PC-3 (cell line): ENCODE measurements around the gene SLC9A9.

Experiments used
- CTCF ChIP-seq: fragments of 300-600 bp; sonication (generic); conservative IDR thresholded peaks from 2 replicates; pipeline ENCODE4 v1.5.1; 2017; ENCODE audit warnings: antibody characterized with exemption, low read depth, mild to moderate bottlenecking, low read length
- EZH2 ChIP-seq: fragments of 300-600 bp; sonication (generic); IDR thresholded peaks from one replicate; pipeline ENCODE4 v1.6.1; 2017; ENCODE audit warnings: antibody characterized with exemption, mild to moderate bottlenecking, low read length; ENCODE audit not compliant: unreplicated experiment
- EZH2phosphoT487 ChIP-seq: fragments of 300-600 bp; sonication (generic); IDR thresholded peaks from 2 replicates; pipeline ENCODE4 v1.6.1; 2018; ENCODE audit warnings: mild to moderate bottlenecking, antibody characterized with exemption, low read length, borderline replicate concordance

GRCh38 chr3:143831208-143831607 is 17.1 kb downstream of the SLC9A9 start:
- no peak for TF ChIP-seq CTCF
- no peak for TF ChIP-seq EZH2
- TF ChIP-seq EZH2phosphoT487, result no peak
